Left ventricle myocardium inferior (tissue), 1 donor: ENCODE data around the gene SNIP1. TPM values are rescaled to one million over a fixed set of nuclear protein-coding genes. Genes with fewer than 3 reads are reported as not detected.

ENCODE experiments used
- DNase-seq: peaks from one replicate; pipeline ENCODE4 v3.0.0-alpha.2; 2020
- H3K27ac ChIP-seq: fragments of 200-600 bp; replicated peaks from 2 replicates; pipeline ENCODE4 v1.8.0; 2021
- H3K27me3 ChIP-seq: fragments of 200-600 bp; 2 replicates; pipeline ENCODE4 v1.8.0; 2021; ENCODE audit warnings: low read depth
- H3K36me3 ChIP-seq: fragments of 200-600 bp; 2 replicates; pipeline ENCODE4 v1.8.0; 2021
- H3K4me1 ChIP-seq: fragments of 200-600 bp; 2 replicates; pipeline ENCODE4 v1.8.0; 2021
- H3K4me3 ChIP-seq: fragments of 200-600 bp; 2 replicates; pipeline ENCODE4 v1.8.0; 2021; ENCODE audit warnings: mild to moderate bottlenecking, moderate library complexity
- H3K9me3 ChIP-seq: fragments of 200-600 bp; replicated peaks from 2 replicates; pipeline ENCODE4 v1.8.0; 2021
- intact Hi-C: fragments of 100-400 bp; cut with micrococcal nuclease; formaldehyde crosslinking; loops from one replicate; pipeline ENCODE4 v1.11.0; 2022
- long read RNA-seq: library from polyadenylated mRNA; unstranded; transcript quantifications from one replicate; pipeline ENCODE4 v2.0.0, GENCODE V29; 2021
- total RNA-seq: library from RNA; stranded (reverse); fragmentation: NEBNext Ultra II Directional; extraction: Animal tissue kit (Norgen Biotek cat#: 25700); gene quantifications from one replicate; pipeline ENCODE4 v1.2.1, GENCODE V29; 2021
- TF ChIP-seq, protein P1 (sequence below): fragments of 200-600 bp; IDR thresholded peaks from 2 replicates; pipeline ENCODE4 v1.8.0; 2021; ENCODE audit warnings: antibody characterized with exemption, mild to moderate bottlenecking, borderline replicate concordance
- donor health status: DM: no; HTN: yes; CAD: no; lungs with severe emphysema.

Gene SNIP1, protein sequence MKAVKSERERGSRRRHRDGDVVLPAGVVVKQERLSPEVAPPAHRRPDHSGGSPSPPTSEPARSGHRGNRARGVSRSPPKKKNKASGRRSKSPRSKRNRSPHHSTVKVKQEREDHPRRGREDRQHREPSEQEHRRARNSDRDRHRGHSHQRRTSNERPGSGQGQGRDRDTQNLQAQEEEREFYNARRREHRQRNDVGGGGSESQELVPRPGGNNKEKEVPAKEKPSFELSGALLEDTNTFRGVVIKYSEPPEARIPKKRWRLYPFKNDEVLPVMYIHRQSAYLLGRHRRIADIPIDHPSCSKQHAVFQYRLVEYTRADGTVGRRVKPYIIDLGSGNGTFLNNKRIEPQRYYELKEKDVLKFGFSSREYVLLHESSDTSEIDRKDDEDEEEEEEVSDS
- total RNA-seq: 7.0 TPM
- long read RNA-seq, full-length matches to known transcripts: 4 of 5 reads
- long read RNA-seq, partial matches to known transcripts: 0 of 5 reads
- long read RNA-seq, other reads (novel, unspliced or antisense): 1 of 5 reads

DNA sequence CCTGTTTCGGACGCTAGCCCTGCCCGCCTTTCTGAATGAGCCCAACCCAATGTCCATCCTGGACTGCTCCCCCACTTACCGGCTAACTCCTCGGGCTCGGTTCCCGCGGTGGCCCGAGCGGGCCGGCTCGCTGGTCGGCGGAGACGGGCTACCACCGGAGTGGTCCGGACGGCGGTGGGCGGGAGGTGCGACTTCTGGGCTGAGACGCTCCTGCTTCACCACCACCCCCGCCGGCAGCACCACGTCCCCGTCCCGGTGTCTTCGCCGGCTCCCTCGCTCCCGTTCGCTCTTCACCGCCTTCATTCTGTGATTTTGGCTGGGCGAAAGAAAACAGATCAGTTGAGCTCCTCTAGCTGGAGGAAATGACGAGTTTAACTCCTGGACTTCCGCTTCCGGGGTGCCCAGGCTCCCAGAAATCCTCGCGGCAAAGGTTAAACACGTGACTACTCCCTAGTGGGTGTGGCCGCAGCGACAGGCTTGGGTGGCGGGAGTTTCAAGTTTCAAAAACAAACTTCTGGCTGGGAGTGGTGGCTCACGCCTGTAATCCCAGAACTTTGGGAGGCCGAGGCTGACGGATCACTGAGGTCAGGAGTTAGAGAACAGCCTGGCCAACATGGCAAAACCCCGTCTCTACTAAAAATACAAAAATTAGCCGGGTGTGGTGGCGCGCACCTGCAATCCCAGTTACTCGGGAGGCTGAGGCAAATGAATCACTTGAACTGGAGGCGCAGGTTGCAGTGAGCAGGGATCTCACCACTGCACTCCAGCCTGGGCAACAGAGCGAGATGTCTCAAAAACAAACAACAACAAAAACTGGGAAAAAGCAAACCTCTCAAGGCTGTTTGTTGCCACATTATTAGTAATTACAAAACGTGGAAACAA lies at the start of gene SNIP1:
SNIP1 (minus strand) TSS at position 367 of the 882 bp plus-strand sequence; CDS start at position 303, 64 bp downstream.
- intact Hi-C loops: no loop called here
- Histone ChIP-seq H3K27ac (peak within 1 kb of the TSS; percentile 92), H3K4me1 (peaks cover 66% of the 10 kb centered on the region), H3K36me3 (peaks cover 20% of the 10 kb centered on the region), H3K4me3 (peak within 1 kb of the TSS; percentile 99), H3K9me3 (no peaks in the 10 kb centered on the region), H3K27me3 (no peaks in the 10 kb centered on the region)
- TF ChIP-seq, protein P1, sequence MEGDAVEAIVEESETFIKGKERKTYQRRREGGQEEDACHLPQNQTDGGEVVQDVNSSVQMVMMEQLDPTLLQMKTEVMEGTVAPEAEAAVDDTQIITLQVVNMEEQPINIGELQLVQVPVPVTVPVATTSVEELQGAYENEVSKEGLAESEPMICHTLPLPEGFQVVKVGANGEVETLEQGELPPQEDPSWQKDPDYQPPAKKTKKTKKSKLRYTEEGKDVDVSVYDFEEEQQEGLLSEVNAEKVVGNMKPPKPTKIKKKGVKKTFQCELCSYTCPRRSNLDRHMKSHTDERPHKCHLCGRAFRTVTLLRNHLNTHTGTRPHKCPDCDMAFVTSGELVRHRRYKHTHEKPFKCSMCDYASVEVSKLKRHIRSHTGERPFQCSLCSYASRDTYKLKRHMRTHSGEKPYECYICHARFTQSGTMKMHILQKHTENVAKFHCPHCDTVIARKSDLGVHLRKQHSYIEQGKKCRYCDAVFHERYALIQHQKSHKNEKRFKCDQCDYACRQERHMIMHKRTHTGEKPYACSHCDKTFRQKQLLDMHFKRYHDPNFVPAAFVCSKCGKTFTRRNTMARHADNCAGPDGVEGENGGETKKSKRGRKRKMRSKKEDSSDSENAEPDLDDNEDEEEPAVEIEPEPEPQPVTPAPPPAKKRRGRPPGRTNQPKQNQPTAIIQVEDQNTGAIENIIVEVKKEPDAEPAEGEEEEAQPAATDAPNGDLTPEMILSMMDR: no peak
- DNase-seq: peak; percentile 90

DNA sequence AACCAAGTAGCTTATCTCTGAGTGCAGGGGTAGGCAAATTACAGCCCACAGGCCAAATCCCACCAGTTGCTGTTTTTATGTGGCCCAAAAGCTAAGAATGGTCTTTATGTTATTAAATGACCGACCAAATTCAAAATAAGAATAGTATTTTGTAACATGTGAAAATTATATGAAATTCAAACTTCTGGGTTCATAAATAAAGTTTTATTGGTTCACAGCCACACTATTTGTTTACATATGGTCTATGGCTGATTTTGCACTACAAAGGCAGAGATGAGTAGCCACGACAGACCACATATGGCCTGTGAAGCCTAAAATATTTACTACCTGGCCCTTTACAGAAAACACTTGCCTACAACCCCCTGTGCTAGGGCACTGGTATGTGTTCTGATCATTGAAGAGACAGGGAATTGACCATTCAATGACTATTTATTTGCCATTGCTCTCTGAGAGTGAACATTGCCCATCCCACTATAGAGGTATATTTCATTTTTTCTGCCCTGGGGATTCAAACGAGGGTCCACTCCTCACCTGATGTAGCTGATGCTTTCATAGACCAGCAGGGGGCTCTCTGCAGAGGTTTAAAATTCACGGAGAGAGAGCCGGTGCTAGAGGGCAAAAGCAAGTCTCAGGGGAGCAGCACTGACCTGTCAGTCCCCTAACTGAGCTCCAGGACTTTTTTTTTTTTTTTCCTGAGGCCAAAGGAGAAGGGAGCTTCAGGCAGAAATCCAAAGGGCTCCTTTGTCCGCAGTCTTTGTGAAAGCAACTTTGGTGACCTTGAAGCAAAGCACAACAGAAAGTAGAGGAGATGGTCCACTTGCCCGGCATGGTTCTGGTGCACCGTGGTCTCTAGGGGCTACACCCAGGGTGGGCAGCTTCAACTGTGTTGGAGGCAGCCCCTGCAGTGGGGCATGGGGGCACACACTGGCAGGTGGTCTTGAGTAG lies 48.9 kb upstream of the SNIP1 start:
- H3K27ac ChIP-seq: no peak overlapping the region
- TF ChIP-seq, protein P1: peak; percentile 65
- peaks cover 46% of the 10 kb centered on the region for H3K27me3 ChIP-seq
- no peaks in the 10 kb centered on the region for H3K9me3 ChIP-seq
- DNase-seq: no peak
- intact Hi-C loops: no loop called here
- H3K36me3 ChIP-seq: no peaks in the 10 kb centered on the region
- no peak overlapping the region for H3K4me3 ChIP-seq
- H3K4me1 ChIP-seq: no peaks in the 10 kb centered on the region

DNA sequence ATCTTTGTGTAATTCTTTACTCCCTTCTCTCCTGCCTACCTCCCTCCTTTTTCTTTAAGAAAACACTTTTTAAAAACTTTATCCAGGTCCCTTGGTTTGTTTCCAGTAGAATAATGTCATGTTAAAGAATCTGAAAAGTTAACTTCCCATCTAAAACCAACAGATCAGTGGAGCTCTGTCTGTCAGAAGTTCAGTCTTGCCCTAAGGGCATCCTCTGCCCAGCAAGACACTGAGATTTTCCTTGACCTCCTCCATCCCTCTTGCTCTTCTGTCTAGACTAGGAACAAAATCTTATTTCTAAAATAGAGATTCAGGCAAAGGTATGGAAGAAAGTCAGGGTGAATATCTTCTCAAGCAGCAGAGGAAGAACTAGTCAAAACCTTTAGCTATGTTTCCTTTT lies 47.3 kb upstream of the SNIP1 start:
- intact Hi-C loops: no loop called here
- no peaks in the 10 kb centered on the region for H3K9me3 ChIP-seq
- DNase-seq: no peak
- no peak overlapping the region for H3K27ac ChIP-seq
- peaks cover 31% of the 10 kb centered on the region for H3K27me3 ChIP-seq
- TF ChIP-seq, protein P1: no peak
- H3K4me3 ChIP-seq: no peak overlapping the region
- peaks cover 1% of the 10 kb centered on the region for H3K4me1 ChIP-seq
- H3K36me3 ChIP-seq: no peaks in the 10 kb centered on the region

DNA sequence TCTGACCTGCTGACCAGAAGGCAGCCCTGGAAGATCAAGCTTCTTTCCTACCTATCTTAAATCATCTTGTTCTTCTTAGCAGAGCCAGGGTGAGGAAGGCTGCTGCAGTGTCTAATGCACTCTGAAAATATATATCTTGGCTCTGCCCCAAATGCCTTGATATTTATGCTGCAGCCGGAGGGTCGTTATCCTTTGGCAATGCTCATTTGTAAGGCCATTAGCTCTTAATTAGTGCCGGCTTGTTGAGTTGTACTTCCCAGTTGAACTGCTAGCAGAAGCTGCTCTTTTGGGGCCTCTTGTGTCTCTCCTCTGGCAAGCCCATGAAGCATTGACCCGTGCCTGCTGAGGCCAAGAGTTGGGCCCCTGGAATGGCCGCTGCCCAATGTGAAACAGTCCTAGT lies 45.8 kb upstream of the SNIP1 start:
- Histone ChIP-seq H3K27ac (no peak overlapping the region), H3K9me3 (no peaks in the 10 kb centered on the region), H3K4me1 (peaks cover 14% of the 10 kb centered on the region), H3K36me3 (no peaks in the 10 kb centered on the region), H3K4me3 (no peak overlapping the region), H3K27me3 (peaks cover 17% of the 10 kb centered on the region)
- DNase-seq: no peak
- intact Hi-C loops: loop anchor here (5.0 kb wide), 1 partner anchor 82 kb away; no protein-coding TSS in a partner anchor
- TF ChIP-seq, protein P1: no peak
